Heart left ventricle (tissue), 16 donors: ENCODE results near the gene IGSF9. TPM values are rescaled to one million over a fixed set of nuclear protein-coding genes. Genes with fewer than 3 reads are reported as not detected.

Source experiments
- ATAC-seq, 4 donors: fragments of 200-7000 bp; cut with Tn5 transposase; one replicate each; pipeline ENCODE4 v1.9.1; 2020 to 2022; ENCODE audit warnings: moderate library complexity in 4 of 4, mild to moderate bottlenecking in 3 of 4, moderate number of reproducible peaks in 1 of 4
- DNase-seq, 5 donors: peaks; one replicate each; pipeline ENCODE4 v3.0.0-alpha.2; 2020
- H3K27ac ChIP-seq, 12 donors: fragments of 200-600 bp; sonication (generic) in 4 of 12; one replicate each; pipeline versions ENCODE4 v1.5.0 to v1.8.0; 2016 to 2022; ENCODE audit warnings: mild to moderate bottlenecking in 2 of 12
- H3K27me3 ChIP-seq, 9 donors: fragments of 200-600 bp; sonication (generic) in 2 of 9; one replicate each; pipeline versions ENCODE4 v1.5.1 to v1.8.0; 2016 to 2022; ENCODE audit warnings: mild to moderate bottlenecking in 3 of 9
- H3K36me3 ChIP-seq, 9 donors: fragments of 200-600 bp; sonication (generic) in 2 of 9; one replicate each; pipeline versions ENCODE4 v1.5.0 to v1.8.0; 2018 to 2022; ENCODE audit warnings: mild to moderate bottlenecking in 2 of 9
- H3K4me1 ChIP-seq, 12 donors: fragments of 200-600 bp; sonication (generic) in 4 of 12; one replicate each; pipeline versions ENCODE4 v1.5.0 to v1.8.0; 2016 to 2022; ENCODE audit warnings: mild to moderate bottlenecking in 3 of 12
- H3K4me3 ChIP-seq, 12 donors: fragments of 200-600 bp; sonication (generic) in 4 of 12; one replicate each; pipeline versions ENCODE4 v1.5.0 to v1.8.0; 2017 to 2022; ENCODE audit warnings: mild to moderate bottlenecking in 9 of 12, moderate library complexity in 4 of 12
- H3K9me3 ChIP-seq, 12 donors: fragments of 200-600 bp; sonication (generic) in 4 of 12; one replicate each; pipeline versions ENCODE4 v1.5.0 to v1.8.0; 2016 to 2022; ENCODE audit warnings: mild to moderate bottlenecking in 1 of 12
- POLR2A ChIP-seq, 2 donors: fragments of 450-650 bp; IDR thresholded peaks; one replicate each; pipeline ENCODE4 v1.6.1; 2017; ENCODE audit warnings: antibody characterized with exemption in 2 of 2, mild to moderate bottlenecking in 2 of 2, moderate library complexity in 2 of 2
- WGBS, 4 donors: extraction: QIAGEN DNeasy Blood & Tissue Kit in 2 of 4; methylation state at CpG; one replicate each; pipeline versions ENCODE4 v1.1.5 to v1.1.7; 2013 to 2018; 5-methylcytosine and 5-hydroxymethylcytosine counted together
- intact Hi-C, 10 donors: fragments of 100-400 bp; cut with DNase I; formaldehyde crosslinking; loops; one replicate each; pipeline versions ENCODE4 v1.11.1 to v1.14.2; 2022
- polyA plus RNA-seq, 2 donors: library from polyadenylated mRNA; stranded (reverse); fragments of 200-250 nt; gene quantifications; one replicate each; pipeline ENCODE4 v1.2.3, GENCODE V29; 2013
- total RNA-seq, 9 donors: library from RNA; depleted of rRNA in 2 of 9; stranded (reverse); fragments of >200 nt in 2 of 9; fragmentation: NEBNext Ultra II Directional in 3 of 9; extraction: Animal tissue kit (Norgen Biotek cat#: 25700) in 3 of 9; gene quantifications; one replicate each; pipeline versions ENCODE4 v1.1.0 to v1.2.4, GENCODE V29; 2016 to 2023
- TF ChIP-seq, protein P1 (sequence below), 12 donors: fragments of 200-600 bp; sonication (generic) in 4 of 12; IDR thresholded peaks; one replicate each; pipeline versions ENCODE4 v1.5.0 to v1.8.0; 2018 to 2022; ENCODE audit warnings: antibody characterized with exemption in 12 of 12, mild to moderate bottlenecking in 5 of 12
- donor health status: ischemic (EF 13 %, LVEDD 7.1; RV severe dilation, severe dysfunction).
- donor health status: healthy with polysubstance abuse.
- donor health status: DM: no; HTN: yes; CAD: no.
- donor health status: DM: no; HTN: no; CAD: no.
- donor health status: ischemic (EF 25% LVEDD 6.9; RV normal size, moderate dysfunction).
- donor health status: ischemic (EF 25% LVEDD 5.7; RV mildly dilated, moderate dysfunction).
- donor health status: healthy.
- donor health status: DM: yes; HTN: yes; CAD: no.
- donor health status: ischemic (EF 35%, LVEDD 5.7; RV mildly dilated, moderate dysfunction).
- donor health status: nonischemic (EF 11% LVEDD 7.7; RV severe dilation, severe dysfunction).
- donor health status: DM: yes; HTN: yes; CAD: no.
- donor health status: PGD.
- donor health status: ischemic (EF 29% LVEDD 5.4; RV normal size, mild dysfunction).
- donor health status: nonischemic (EF 23%, LVEDD 6.1; RV moderate dilation, normal function).

IGSF9 gene
- total and polyA plus RNA-seq, 11 donors = 0.06 to 4.8 (median 0.12) TPM; not detected in 6

DNA sequence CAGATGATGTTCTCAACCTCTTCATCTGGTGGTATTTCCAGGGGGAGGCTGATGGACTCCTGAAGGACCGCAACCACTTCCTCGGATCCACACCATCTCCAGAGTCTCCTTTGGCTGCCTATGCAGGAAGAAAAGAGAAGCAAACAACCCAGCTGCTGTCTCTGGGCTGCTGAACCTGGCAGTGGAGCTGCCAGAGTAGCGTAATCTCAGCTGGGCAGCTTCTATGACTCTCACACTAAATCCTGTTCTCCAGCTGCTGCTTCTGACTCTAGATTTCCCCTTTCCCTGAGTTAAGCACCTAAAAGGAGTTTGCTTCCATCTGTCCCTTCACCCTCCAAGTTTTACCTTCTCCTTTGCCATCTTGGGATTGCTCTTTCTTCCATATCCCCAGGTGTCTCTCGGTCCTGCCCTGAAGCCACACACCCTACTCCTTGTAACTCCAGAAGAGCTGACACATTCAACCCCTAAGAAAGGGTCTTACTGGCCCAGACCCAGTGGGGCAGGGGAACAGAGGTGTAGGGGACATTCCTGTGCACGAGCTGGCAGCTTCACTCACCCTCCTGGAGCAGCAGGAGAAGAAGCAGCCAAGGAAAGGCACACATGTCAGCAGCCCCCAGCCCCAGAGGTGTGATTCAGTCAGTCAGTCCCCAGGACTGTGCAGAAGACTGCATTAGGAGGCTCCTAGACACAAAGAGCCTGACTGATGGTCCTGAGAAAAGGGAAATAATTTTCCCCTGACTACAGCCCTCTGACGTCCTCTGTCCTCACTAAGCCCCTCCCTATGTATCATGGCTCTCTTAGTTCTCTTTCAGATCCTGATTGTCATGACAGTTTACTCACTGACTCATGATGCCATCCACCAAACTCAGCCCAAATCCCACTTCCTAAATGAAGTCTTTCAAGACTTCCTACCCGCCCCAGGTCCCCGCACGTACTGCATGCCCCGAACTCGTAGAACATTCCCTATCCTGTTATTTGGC is 8.4 kb upstream of the IGSF9 start, which contains the start of gene SLAMF9:
SLAMF9 (minus strand) TSS at position 702 of the 980 bp plus-strand sequence; CDS start at position 602, 100 bp downstream.
- Histone ChIP-seq H3K36me3 (no peaks in the 10 kb centered on the region), H3K4me1 (peaks cover 0 to 6% (median 0%) of the 10 kb centered on the region in 12 donors), H3K9me3 (no peaks in the 10 kb centered on the region), H3K4me3 (no peak within 1 kb of the TSS), H3K27ac (no peak within 1 kb of the TSS), H3K27me3 (peaks cover 0 to 6% (median 0%) of the 10 kb centered on the region in 9 donors)
- TF ChIP-seq POLR2A (IDR thresholded peaks at IDR 0.05) = no peak
- TF ChIP-seq, protein P1, sequence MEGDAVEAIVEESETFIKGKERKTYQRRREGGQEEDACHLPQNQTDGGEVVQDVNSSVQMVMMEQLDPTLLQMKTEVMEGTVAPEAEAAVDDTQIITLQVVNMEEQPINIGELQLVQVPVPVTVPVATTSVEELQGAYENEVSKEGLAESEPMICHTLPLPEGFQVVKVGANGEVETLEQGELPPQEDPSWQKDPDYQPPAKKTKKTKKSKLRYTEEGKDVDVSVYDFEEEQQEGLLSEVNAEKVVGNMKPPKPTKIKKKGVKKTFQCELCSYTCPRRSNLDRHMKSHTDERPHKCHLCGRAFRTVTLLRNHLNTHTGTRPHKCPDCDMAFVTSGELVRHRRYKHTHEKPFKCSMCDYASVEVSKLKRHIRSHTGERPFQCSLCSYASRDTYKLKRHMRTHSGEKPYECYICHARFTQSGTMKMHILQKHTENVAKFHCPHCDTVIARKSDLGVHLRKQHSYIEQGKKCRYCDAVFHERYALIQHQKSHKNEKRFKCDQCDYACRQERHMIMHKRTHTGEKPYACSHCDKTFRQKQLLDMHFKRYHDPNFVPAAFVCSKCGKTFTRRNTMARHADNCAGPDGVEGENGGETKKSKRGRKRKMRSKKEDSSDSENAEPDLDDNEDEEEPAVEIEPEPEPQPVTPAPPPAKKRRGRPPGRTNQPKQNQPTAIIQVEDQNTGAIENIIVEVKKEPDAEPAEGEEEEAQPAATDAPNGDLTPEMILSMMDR (IDR thresholded peaks at IDR 0.05) = no peak
- intact Hi-C loops = no loop called here
- ATAC-seq (peak in 2 of 4 donors; percentile 20 to 33), DNase-seq (no peak)
- 67 to 75% (median 71%) methylated on average over 11 of the region's 11 CpGs for WGBS, 4 donors

DNA sequence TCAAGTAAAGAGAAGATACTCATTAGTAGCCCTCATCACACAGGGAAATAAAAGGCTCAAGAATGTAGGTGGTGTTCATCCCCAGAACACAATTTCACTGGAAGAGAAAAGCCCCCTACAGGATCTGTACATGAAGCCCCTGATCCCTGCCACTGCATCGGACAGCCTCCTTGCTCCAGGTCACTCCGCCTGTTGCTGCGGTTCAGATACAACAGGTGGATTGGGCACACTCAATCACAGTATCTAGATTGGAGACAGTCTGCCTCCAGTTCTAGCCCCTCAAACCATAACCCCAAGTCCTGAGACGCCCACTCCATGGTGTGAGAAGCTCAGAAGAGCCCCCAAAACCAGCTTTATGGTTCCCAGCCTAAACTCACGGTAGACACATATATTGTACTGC is 7.5 kb upstream of the IGSF9 start:
- no peaks in the 10 kb centered on the region for H3K36me3 ChIP-seq
- no peak overlapping the region for H3K27ac ChIP-seq
- whole genome bisulfite sequencing, 4 donors = 80 to 84% (median 83%) methylated on average over 5 of the region's 5 CpGs
- peaks cover 0 to 6% (median 0%) of the 10 kb centered on the region in 9 donors for H3K27me3 ChIP-seq
- H3K9me3 ChIP-seq = no peaks in the 10 kb centered on the region
- H3K4me1 ChIP-seq = peaks cover 0 to 6% (median 0%) of the 10 kb centered on the region in 12 donors
- H3K4me3 ChIP-seq = no peak overlapping the region
- no peak for TF ChIP-seq POLR2A (IDR thresholded peaks at IDR 0.05)
- TF ChIP-seq, protein P1 (IDR thresholded peaks at IDR 0.05) = no peak
- intact Hi-C loops = no loop called here
- DNase-seq (no peak), ATAC-seq (no peak)

DNA sequence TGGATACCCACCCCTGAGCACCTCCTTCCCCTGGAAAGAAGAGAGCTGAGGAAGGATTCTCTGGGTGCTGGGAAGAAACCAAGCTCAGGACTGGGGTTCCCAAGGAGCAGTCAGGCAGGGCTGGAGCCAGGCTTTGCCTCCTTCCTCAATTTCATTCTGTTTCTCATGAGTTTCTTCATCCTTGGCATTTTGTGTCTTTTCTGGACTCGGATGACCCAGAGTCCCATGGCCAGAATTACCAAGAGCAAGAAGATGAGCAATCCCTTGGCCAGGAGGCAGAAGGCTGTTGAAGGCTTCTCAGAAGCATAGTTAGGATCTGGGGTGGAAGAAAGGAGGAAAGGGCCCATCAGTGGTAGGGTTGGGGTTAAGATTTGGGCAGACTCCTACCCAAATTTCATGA is 6.1 kb upstream of the IGSF9 start:
- H3K36me3 ChIP-seq = no peaks in the 10 kb centered on the region
- no peak overlapping the region for H3K27ac ChIP-seq
- H3K4me3 ChIP-seq = no peak overlapping the region
- DNase-seq (no peak), ATAC-seq (no peak)
- TF ChIP-seq, protein P1 (IDR thresholded peaks at IDR 0.05) = no peak
- no peak for TF ChIP-seq POLR2A (IDR thresholded peaks at IDR 0.05)
- 75 to 86% (median 85%) methylated on average over 1 of the region's 1 CpG for WGBS, 4 donors
- intact Hi-C loops = no loop called here
- H3K9me3 ChIP-seq = no peaks in the 10 kb centered on the region
- H3K27me3 ChIP-seq = peaks cover 0 to 6% (median 0%) of the 10 kb centered on the region in 9 donors
- H3K4me1 ChIP-seq = peaks cover 0 to 6% (median 0%) of the 10 kb centered on the region in 12 donors

DNA sequence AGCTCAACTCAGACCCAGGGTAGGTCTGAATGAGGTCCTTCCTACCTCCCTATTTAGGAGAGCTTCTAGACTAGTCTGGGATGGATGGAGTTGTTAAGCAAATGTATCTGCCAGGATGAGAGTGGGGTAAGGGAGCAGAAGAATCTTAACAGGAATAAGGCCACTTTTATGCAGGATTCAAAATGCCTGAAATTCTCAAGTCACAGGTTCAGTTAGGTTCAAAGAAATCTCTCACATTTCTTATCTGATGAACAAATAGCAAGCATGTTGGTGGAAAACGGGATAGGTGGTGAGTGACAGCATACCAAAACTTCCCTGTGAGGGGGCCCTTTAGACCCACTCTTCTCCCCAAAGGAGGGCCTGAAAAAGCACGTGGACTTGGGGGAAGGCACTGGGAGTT is 5.6 kb upstream of the IGSF9 start:
- 57 to 64% (median 62%) methylated on average over 2 of the region's 2 CpGs for WGBS, 4 donors
- H3K27me3 ChIP-seq = peaks cover 0 to 7% (median 0%) of the 10 kb centered on the region in 9 donors
- no peaks in the 10 kb centered on the region for H3K9me3 ChIP-seq
- intact Hi-C loops = no loop called here
- no peak overlapping the region for H3K4me3 ChIP-seq
- no peak overlapping the region for H3K27ac ChIP-seq
- no peaks in the 10 kb centered on the region for H3K36me3 ChIP-seq
- H3K4me1 ChIP-seq = peaks cover 0 to 7% (median 1%) of the 10 kb centered on the region in 12 donors
- no peak for ATAC-seq
- TF ChIP-seq, protein P1 (IDR thresholded peaks at IDR 0.05) = no peak
- no peak for TF ChIP-seq POLR2A (IDR thresholded peaks at IDR 0.05)
- DNase-seq = no peak
